SK-N-SH treated with all-trans-retinoic acid at 6 μM for 48 hours (cell line): ENCODE results near the gene MYL10.
A peak's percentile ranks its signal among the peaks of the same experiment; 100 is the strongest.

Experiments
- ATAC-seq: fragments of 200-7000 bp; cut with Tn5 transposase; 3 replicates; pipeline ENCODE4 v1.9.1; 2020; ENCODE audit warnings: mild to moderate bottlenecking, moderate library complexity
- ARNTL ChIP-seq: fragments of 450-650 bp; formaldehyde crosslinking; IDR thresholded peaks from 2 replicates; pipeline ENCODE4 v1.5.0; 2020; ENCODE audit warnings: low read depth, mild to moderate bottlenecking, moderate library complexity, borderline replicate concordance
- BACH2 ChIP-seq: fragments of 250-450 bp; sonication (Bioruptor Pico); IDR thresholded peaks from 2 replicates; pipeline ENCODE4 v1.9.0; 2021; ENCODE audit warnings: mild to moderate bottlenecking, borderline replicate concordance
- CSDC2 ChIP-seq: fragments of 250-450 bp; sonication (Bioruptor Pico); IDR thresholded peaks from 2 replicates; pipeline ENCODE4 v1.5.0; 2020; ENCODE audit warnings: mild to moderate bottlenecking, moderate library complexity
- GLIS3 ChIP-seq: fragments of 250-450 bp; sonication (Bioruptor Pico); IDR thresholded peaks from 2 replicates; pipeline ENCODE4 v1.5.0; 2020; ENCODE audit warnings: mild to moderate bottlenecking, moderate library complexity
- ISL1 ChIP-seq: fragments of 250-450 bp; sonication (Bioruptor Pico); IDR thresholded peaks from 2 replicates; pipeline ENCODE4 v2.1.2; 2022; ENCODE audit warnings: mild to moderate bottlenecking, moderate library complexity
- OSR1 ChIP-seq: fragments of 250-450 bp; sonication (Bioruptor Pico); IDR thresholded peaks from 2 replicates; pipeline ENCODE4 v1.8.0; 2022; ENCODE audit warnings: moderate library complexity, mild to moderate bottlenecking, inconsistent platforms
- PPARA ChIP-seq: fragments of 250-450 bp; sonication (Bioruptor Pico); IDR thresholded peaks from 2 replicates; pipeline ENCODE4 v1.5.0; 2020; ENCODE audit warnings: mild to moderate bottlenecking, borderline replicate concordance
- RARB ChIP-seq: fragments of 250-450 bp; sonication (Bioruptor Pico); IDR thresholded peaks from 2 replicates; pipeline ENCODE4 v1.8.0; 2021; ENCODE audit warnings: mild to moderate bottlenecking, moderate library complexity
- SNAI2 ChIP-seq: fragments of 250-450 bp; sonication (Bioruptor Pico); IDR thresholded peaks from 2 replicates; pipeline ENCODE4 v1.5.0; 2020; ENCODE audit warnings: mild to moderate bottlenecking, moderate library complexity
- TCF4 ChIP-seq: fragments of 250-450 bp; sonication (Bioruptor Pico); IDR thresholded peaks from 2 replicates; pipeline ENCODE4 v1.8.0; 2021; ENCODE audit warnings: mild to moderate bottlenecking, moderate library complexity, borderline replicate concordance
- TOX ChIP-seq: fragments of 250-450 bp; sonication (Bioruptor Pico); IDR thresholded peaks from 2 replicates; pipeline ENCODE4 v1.8.0; 2021; ENCODE audit warnings: mild to moderate bottlenecking, moderate library complexity, borderline replicate concordance
- ZC3H10 ChIP-seq: fragments of 250-450 bp; sonication (Bioruptor Pico); IDR thresholded peaks from 2 replicates; pipeline ENCODE4 v1.5.1; 2021; ENCODE audit warnings: mild to moderate bottlenecking, moderate library complexity
- ZFP3 ChIP-seq: fragments of 250-450 bp; sonication (Bioruptor Pico); IDR thresholded peaks from 2 replicates; pipeline ENCODE4 v1.5.0; 2020; ENCODE audit warnings: mild to moderate bottlenecking, moderate library complexity
- ZFP30 ChIP-seq: fragments of 450-650 bp; formaldehyde crosslinking; IDR thresholded peaks from 2 replicates; pipeline ENCODE4 v1.5.0; 2022; ENCODE audit warnings: mild to moderate bottlenecking, moderate library complexity
- ZNF565 ChIP-seq: fragments of 450-650 bp; formaldehyde crosslinking; conservative IDR thresholded peaks from 2 replicates; pipeline ENCODE4 v1.5.0; 2020; ENCODE audit warnings: low read depth, mild to moderate bottlenecking, moderate library complexity
- ZNF70 ChIP-seq: fragments of 450-650 bp; formaldehyde crosslinking; IDR thresholded peaks from 2 replicates; pipeline ENCODE4 v1.5.0; 2020; ENCODE audit warnings: mild to moderate bottlenecking, moderate library complexity
- ZNF8 ChIP-seq: fragments of 450-650 bp; formaldehyde crosslinking; IDR thresholded peaks from 2 replicates; pipeline ENCODE4 v1.5.0; 2020; ENCODE audit warnings: mild to moderate bottlenecking, moderate library complexity
- TF ChIP-seq, protein P1 (sequence below): fragments of 250-450 bp; sonication (Bioruptor Pico); IDR thresholded peaks from 2 replicates; pipeline ENCODE4 v1.5.1; 2020; ENCODE audit warnings: low read depth, mild to moderate bottlenecking, moderate library complexity
- TF ChIP-seq, protein P2 (sequence below): fragments of 250-450 bp; sonication (Bioruptor Pico); IDR thresholded peaks from 2 replicates; pipeline ENCODE4 v1.5.1; 2021; ENCODE audit warnings: mild to moderate bottlenecking, moderate library complexity
- TF ChIP-seq, protein P3 (sequence below): fragments of 250-450 bp; sonication (Bioruptor Pico); IDR thresholded peaks from 2 replicates; pipeline ENCODE4 v1.8.0; 2021; ENCODE audit warnings: low read depth, mild to moderate bottlenecking, moderate library complexity, borderline replicate concordance

Gene MYL10

DNA sequence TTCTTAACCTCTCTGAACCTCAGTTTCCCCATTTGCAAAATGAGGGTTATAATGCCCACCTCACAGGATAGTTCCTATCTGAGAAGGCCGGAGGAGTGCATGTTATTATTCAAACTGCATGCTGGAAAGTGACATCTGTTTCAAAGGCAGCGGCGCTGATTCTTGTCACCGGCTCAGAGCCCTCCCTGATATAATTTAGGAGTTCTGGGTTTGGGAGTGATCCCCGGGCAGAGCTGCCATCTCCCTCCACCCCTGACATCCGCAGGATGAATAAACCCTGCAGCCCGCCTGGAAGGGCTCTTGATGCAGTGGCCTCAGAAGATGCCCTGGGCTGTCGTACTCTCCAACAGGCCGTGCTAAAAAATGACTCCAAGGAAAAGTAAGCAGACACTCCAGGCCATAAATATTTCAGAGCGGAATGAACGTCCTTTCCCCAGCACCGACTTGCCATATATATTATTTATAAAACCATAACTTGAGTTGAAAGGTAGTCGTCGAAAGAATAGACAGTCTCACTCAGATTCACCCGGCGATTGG lies 47.0 kb upstream of the MYL10 start (continued):
- TF ChIP-seq, protein P1, sequence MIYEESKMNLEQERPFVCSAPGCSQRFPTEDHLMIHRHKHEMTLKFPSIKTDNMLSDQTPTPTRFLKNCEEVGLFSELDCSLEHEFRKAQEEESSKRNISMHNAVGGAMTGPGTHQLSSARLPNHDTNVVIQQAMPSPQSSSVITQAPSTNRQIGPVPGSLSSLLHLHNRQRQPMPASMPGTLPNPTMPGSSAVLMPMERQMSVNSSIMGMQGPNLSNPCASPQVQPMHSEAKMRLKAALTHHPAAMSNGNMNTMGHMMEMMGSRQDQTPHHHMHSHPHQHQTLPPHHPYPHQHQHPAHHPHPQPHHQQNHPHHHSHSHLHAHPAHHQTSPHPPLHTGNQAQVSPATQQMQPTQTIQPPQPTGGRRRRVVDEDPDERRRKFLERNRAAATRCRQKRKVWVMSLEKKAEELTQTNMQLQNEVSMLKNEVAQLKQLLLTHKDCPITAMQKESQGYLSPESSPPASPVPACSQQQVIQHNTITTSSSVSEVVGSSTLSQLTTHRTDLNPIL (CRISPR knock-in tag), result no peak
- TF ChIP-seq ZNF70 (CRISPR knock-in tag), result no peak
- no peak for TF ChIP-seq TOX (CRISPR knock-in tag)
- TF ChIP-seq ZFP3 (CRISPR knock-in tag), result no peak
- TF ChIP-seq GLIS3 (CRISPR knock-in tag), result no peak
- TF ChIP-seq ZNF565 (CRISPR knock-in tag), result no peak

GRCh38 chr7:101674439-101674838 lies 45.3 kb upstream of the MYL10 start:
- no peak for ATAC-seq
- TF ChIP-seq OSR1 (CRISPR knock-in tag) (no peak), TCF4 (no peak)

GRCh38 chr7:101673951-101674350 lies 44.9 kb upstream of the MYL10 start:
- no peak for ATAC-seq
- TF ChIP-seq PPARA (CRISPR knock-in tag) (no peak), ZNF70 (CRISPR knock-in tag) (no peak), ZC3H10 (CRISPR knock-in tag) (no peak), GLIS3 (CRISPR knock-in tag) (no peak), ARNTL (CRISPR knock-in tag) (no peak), TOX (CRISPR knock-in tag) (no peak), BACH2 (CRISPR knock-in tag) (no peak), ZFP30 (no peak), SNAI2 (CRISPR knock-in tag) (no peak), ZNF8 (CRISPR knock-in tag) (no peak), OSR1 (CRISPR knock-in tag) (no peak), ISL1 (no peak), ZNF565 (CRISPR knock-in tag) (no peak)
- TF ChIP-seq, protein P2, sequence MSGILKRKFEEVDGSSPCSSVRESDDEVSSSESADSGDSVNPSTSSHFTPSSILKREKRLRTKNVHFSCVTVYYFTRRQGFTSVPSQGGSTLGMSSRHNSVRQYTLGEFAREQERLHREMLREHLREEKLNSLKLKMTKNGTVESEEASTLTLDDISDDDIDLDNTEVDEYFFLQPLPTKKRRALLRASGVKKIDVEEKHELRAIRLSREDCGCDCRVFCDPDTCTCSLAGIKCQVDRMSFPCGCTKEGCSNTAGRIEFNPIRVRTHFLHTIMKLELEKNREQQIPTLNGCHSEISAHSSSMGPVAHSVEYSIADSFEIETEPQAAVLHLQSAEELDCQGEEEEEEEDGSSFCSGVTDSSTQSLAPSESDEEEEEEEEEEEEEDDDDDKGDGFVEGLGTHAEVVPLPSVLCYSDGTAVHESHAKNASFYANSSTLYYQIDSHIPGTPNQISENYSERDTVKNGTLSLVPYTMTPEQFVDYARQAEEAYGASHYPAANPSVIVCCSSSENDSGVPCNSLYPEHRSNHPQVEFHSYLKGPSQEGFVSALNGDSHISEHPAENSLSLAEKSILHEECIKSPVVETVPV (CRISPR knock-in tag), result no peak

DNA sequence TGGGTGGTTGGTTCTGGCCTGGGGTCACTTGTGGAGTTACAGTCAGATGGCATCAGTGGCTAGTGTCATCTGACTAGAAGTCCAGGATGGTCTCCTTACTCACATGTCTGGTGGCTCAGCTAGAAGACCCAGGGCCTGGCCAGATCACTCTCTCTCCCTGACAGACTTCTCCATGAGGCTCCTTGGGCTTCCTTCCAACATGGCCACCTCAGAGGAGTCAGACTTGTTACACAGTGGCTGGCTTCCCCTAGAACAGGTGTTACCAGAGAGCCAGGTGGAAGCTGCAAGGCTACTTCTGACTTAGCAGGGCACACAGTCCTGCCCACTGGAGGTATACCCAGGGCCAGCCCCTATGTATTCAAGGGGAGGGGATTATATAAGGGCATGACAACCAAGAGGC lies 44.2 kb upstream of the MYL10 start:
- ATAC-seq, result no peak
- TF ChIP-seq ZNF565 (CRISPR knock-in tag) (peak; percentile 81; the same call in 1 of the 2 replicates), BACH2 (CRISPR knock-in tag) (no peak)

DNA sequence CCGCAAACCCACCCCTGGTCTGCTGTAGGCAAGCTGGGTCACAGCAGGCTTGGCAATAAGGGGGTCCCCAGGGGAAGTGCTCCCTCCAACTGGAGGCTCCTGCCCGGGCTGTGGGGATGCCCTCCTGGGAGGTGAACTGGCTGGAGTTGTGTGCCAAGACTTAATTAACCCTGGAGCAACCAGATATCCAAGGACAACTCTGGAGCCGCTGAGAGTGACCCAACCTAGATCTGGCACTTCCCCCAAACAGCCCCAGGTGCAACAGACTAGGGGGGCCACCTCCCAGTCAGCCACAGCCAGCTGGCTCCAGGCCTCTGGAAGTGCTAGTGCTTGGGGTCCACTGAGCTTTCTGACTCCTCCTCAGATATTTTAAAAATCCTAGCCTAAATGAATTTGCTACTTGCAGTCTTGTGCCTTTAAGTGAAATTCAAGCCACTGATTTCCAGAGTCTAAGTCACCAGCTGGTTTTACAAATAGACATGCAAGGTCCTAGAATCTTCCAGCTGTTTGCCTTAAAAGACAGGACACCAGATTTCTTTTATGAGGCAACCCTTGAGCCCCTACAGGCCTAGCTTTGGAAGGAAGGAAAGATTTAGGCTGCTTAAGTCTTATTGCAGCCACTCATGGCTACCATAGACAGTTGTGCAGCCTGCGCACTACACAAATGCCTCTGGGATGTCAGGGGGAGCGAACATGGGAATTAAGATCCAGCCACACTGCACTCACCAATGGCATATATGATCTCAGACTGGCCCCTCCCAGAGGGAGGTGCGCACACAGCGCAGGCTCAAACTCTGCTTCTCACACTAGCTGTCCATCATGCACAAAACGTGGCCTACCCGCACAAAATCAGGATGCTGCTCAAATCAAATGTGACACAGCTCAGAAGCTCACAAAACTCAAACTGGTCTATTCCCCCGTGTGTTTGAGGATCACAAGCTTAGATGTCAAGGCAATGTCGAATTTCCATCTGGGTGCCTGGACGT lies 42.6 kb upstream of the MYL10 start:
- peak; percentile 32; the same call in 2 of the 3 replicates for ATAC-seq
- TF ChIP-seq RARB (no peak), BACH2 (CRISPR knock-in tag) (no peak), ZFP30 (no peak), CSDC2 (CRISPR knock-in tag) (no peak), ARNTL (CRISPR knock-in tag) (no peak), ZNF8 (CRISPR knock-in tag) (no peak), TCF4 (no peak), SNAI2 (CRISPR knock-in tag) (no peak), GLIS3 (CRISPR knock-in tag) (no peak), TOX (CRISPR knock-in tag) (no peak), ZNF70 (CRISPR knock-in tag) (no peak), ZFP3 (CRISPR knock-in tag) (no peak)
- TF ChIP-seq, protein P3, sequence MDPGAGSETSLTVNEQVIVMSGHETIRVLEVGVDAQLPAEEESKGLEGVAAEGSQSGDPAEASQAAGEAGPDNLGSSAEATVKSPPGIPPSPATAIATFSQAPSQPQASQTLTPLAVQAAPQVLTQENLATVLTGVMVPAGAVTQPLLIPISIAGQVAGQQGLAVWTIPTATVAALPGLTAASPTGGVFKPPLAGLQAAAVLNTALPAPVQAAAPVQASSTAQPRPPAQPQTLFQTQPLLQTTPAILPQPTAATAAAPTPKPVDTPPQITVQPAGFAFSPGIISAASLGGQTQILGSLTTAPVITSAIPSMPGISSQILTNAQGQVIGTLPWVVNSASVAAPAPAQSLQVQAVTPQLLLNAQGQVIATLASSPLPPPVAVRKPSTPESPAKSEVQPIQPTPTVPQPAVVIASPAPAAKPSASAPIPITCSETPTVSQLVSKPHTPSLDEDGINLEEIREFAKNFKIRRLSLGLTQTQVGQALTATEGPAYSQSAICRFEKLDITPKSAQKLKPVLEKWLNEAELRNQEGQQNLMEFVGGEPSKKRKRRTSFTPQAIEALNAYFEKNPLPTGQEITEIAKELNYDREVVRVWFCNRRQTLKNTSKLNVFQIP, result no peak
